RWPE2 (cell line): ENCODE measurements around the gene TFR2.

Experiments used
- ATAC-seq: fragments of 200-7000 bp; cut with Tn5 transposase; 3 replicates; pipeline ENCODE4 v1.9.1; 2021; ENCODE audit warnings: low read depth
- DNase-seq: peaks from one replicate; pipeline ENCODE4 v3.0.0-alpha.2; 2020; ENCODE audit warnings: low spot score
- H3K27ac ChIP-seq: fragments of 450-650 bp; 2 replicates; pipeline ENCODE4 v1.5.1; 2017; ENCODE audit warnings: mild to moderate bottlenecking; ENCODE audit not compliant: poor library complexity, severe bottlenecking
- H3K27me3 ChIP-seq: fragments of 250-450 bp; sonication (Bioruptor Pico); 2 replicates; pipeline ENCODE4 v1.5.1; 2021; ENCODE audit warnings: mild to moderate bottlenecking, moderate library complexity; ENCODE audit not compliant: insufficient read depth, poor library complexity, severe bottlenecking
- H3K36me3 ChIP-seq: fragments of 250-450 bp; sonication (Bioruptor Pico); 2 replicates; pipeline ENCODE4 v1.5.1; 2020; ENCODE audit warnings: low read depth, mild to moderate bottlenecking, moderate library complexity
- H3K4me1 ChIP-seq: fragments of 250-450 bp; sonication (Bioruptor Pico); 2 replicates; pipeline ENCODE4 v1.5.1; 2021; ENCODE audit warnings: mild to moderate bottlenecking, moderate library complexity; ENCODE audit not compliant: insufficient read depth, poor library complexity, severe bottlenecking
- H3K4me3 ChIP-seq: fragments of 250-450 bp; sonication (Bioruptor Pico); 2 replicates; pipeline ENCODE4 v1.5.1; 2021; ENCODE audit warnings: mild to moderate bottlenecking, moderate library complexity; ENCODE audit not compliant: severe bottlenecking
- H3K9me3 ChIP-seq: fragments of 250-450 bp; sonication (Bioruptor Pico); 2 replicates; pipeline ENCODE4 v1.5.1; 2021; ENCODE audit warnings: mild to moderate bottlenecking, moderate library complexity; ENCODE audit not compliant: severe bottlenecking
- CTCF ChIP-seq: fragments of 450-650 bp; IDR thresholded peaks from one replicate; pipeline ENCODE4 v1.5.1; 2017; ENCODE audit warnings: mild to moderate bottlenecking, moderate library complexity; ENCODE audit not compliant: poor library complexity, severe bottlenecking

TFR2 gene

GRCh38 chr7:100641463-100641859 lies at the start of gene TFR2:
TFR2 (minus strand) TSS chr7:100641552; CDS start chr7:100641509, 43 bp downstream.
- no peaks in the 10 kb centered on the region for H3K9me3 ChIP-seq
- H3K36me3 ChIP-seq: no peaks in the 10 kb centered on the region
- H3K4me3 ChIP-seq: no peak within 1 kb of the TSS
- TF ChIP-seq CTCF: no peak
- ATAC-seq (no peak), DNase-seq (no peak)
- no peaks in the 10 kb centered on the region for H3K4me1 ChIP-seq
- H3K27me3 ChIP-seq: no peaks in the 10 kb centered on the region
- H3K27ac ChIP-seq: no peak within 1 kb of the TSS

GRCh38 chr7:100689230-100690135 lies 48.1 kb upstream of the TFR2 start:
- H3K4me1 ChIP-seq: peaks cover 11% of the 10 kb centered on the region
- DNase-seq (no peak), ATAC-seq (no peak)
- no peak overlapping the region for H3K4me3 ChIP-seq
- H3K27ac ChIP-seq: no peak overlapping the region
- no peak for TF ChIP-seq CTCF
- H3K27me3 ChIP-seq: no peaks in the 10 kb centered on the region
- peaks cover 67% of the 10 kb centered on the region for H3K36me3 ChIP-seq
- H3K9me3 ChIP-seq: no peaks in the 10 kb centered on the region

- TF ChIP-seq CTCF: no peak
- Histone ChIP-seq H3K27me3 (no peaks in the 10 kb centered on the region), H3K36me3 (peaks cover 78% of the 10 kb centered on the region), H3K9me3 (no peaks in the 10 kb centered on the region), H3K4me1 (peaks cover 11% of the 10 kb centered on the region), H3K4me3 (no peak overlapping the region), H3K27ac (no peak overlapping the region)
- DNase-seq (no peak), ATAC-seq (no peak)
These were observed 47.0 kb upstream of the TFR2 start for GRCh38 chr7:100688326-100688860.

- DNase-seq: no peak
- ATAC-seq: no peak
- TF ChIP-seq CTCF: no peak
- peaks cover 83% of the 10 kb centered on the region for H3K36me3 ChIP-seq
- peaks cover 11% of the 10 kb centered on the region for H3K4me1 ChIP-seq
- H3K9me3 ChIP-seq: no peaks in the 10 kb centered on the region
- H3K27me3 ChIP-seq: no peaks in the 10 kb centered on the region
- H3K27ac ChIP-seq: no peak overlapping the region
- H3K4me3 ChIP-seq: no peak overlapping the region
These were observed 46.5 kb upstream of the TFR2 start for GRCh38 chr7:100687751-100688300.

- TF ChIP-seq CTCF: no peak
- H3K4me1 ChIP-seq: peaks cover 5% of the 10 kb centered on the region
- ATAC-seq (no peak), DNase-seq (no peak)
- no peak overlapping the region for H3K27ac ChIP-seq
- no peaks in the 10 kb centered on the region for H3K9me3 ChIP-seq
- H3K36me3 ChIP-seq: peaks cover 82% of the 10 kb centered on the region
- no peak overlapping the region for H3K4me3 ChIP-seq
- no peaks in the 10 kb centered on the region for H3K27me3 ChIP-seq
These were observed 45.9 kb upstream of the TFR2 start for GRCh38 chr7:100687261-100687660.
